HL-60 (cell line): Measurements from ENCODE around the gene ACBD5.
"Not testable (repeated sequence)": the region's sequence is repeated elsewhere in the genome, so short reads cannot be mapped to it uniquely, and the experiment has no call there.

Source experiments
- DNase-seq, 2 experiments: peaks; one replicate each; pipeline ENCODE4 v3.0.0-alpha.2; 2010 to 2020; ENCODE audit warnings: low read depth in 1 of 2, low spot score in 1 of 2
- H3K27ac ChIP-seq: fragments of 250-450 bp; sonication (Bioruptor Pico); replicated peaks from 2 replicates; pipeline ENCODE4 v1.5.1; 2020; ENCODE audit warnings: mild to moderate bottlenecking, moderate library complexity
- H3K27me3 ChIP-seq: fragments of 250-450 bp; sonication (Bioruptor Pico); 2 replicates; pipeline ENCODE4 v1.5.1; 2021; ENCODE audit warnings: mild to moderate bottlenecking, moderate library complexity; ENCODE audit not compliant: insufficient read depth, poor library complexity, severe bottlenecking
- H3K4me3 ChIP-seq: replicated peaks from 2 replicates; pipeline ENCODE4 v1.5.1; 2011; ENCODE audit warnings: mild to moderate bottlenecking, control low read depth, low read length; ENCODE audit not compliant: insufficient read depth
- CTCF ChIP-seq: IDR thresholded peaks from one replicate; pipeline ENCODE4 v1.5.1; 2011; ENCODE audit warnings: low read length, control low read depth, inconsistent platforms; ENCODE audit not compliant: insufficient read depth
- GABPA ChIP-seq: IDR thresholded peaks from 2 replicates; pipeline ENCODE4 v1.6.1; 2012; ENCODE audit warnings: low read depth
- POLR2AphosphoS5 ChIP-seq: IDR thresholded peaks from 2 replicates; pipeline ENCODE4 v1.6.1; 2012; ENCODE audit warnings: low read depth
- REST ChIP-seq: IDR thresholded peaks from 2 replicates; pipeline ENCODE4 v1.6.1; 2012; ENCODE audit warnings: low read depth; ENCODE audit not compliant: insufficient replicate concordance
- SPI1 ChIP-seq: IDR thresholded peaks from 2 replicates; pipeline ENCODE4 v1.6.1; 2012; ENCODE audit warnings: low read depth, mild to moderate bottlenecking, borderline replicate concordance

ACBD5 gene

GRCh38 chr10:27158421-27158820, 82.2 kb downstream of the ACBD5 start:
- DNase-seq: no peak
- TF ChIP-seq GABPA (no peak), CTCF (no peak), POLR2AphosphoS5 (no peak), REST (no peak), SPI1 (no peak)
- Histone ChIP-seq H3K27ac (no peak overlapping the region), H3K4me3 (no peak overlapping the region), H3K27me3 (no peaks in the 10 kb centered on the region)

DNA sequence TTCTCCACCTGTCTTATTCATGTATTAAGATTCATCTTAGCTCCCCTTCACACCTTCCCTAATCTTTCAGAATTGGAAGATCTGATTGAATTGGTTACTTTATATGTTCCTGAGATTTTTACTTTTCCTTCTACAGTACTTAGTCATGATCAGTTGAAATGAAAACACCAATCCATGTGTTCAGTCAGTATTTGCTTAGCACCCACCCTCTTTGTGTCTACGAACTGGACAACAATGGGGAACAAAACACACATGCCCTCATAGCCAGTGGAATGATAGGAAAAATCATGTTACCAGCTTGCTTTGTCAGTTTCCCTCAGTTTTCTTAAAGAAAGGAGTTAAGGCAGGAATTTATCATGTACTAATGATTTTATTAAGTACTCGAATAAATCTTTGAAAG, 83.4 kb downstream of the ACBD5 start:
- TF ChIP-seq CTCF: no peak
- no peak for TF ChIP-seq SPI1
- TF ChIP-seq GABPA: no peak
- no peak for TF ChIP-seq REST
- TF ChIP-seq POLR2AphosphoS5: no peak
- no peak for DNase-seq
- Histone ChIP-seq H3K27me3 (no peaks in the 10 kb centered on the region), H3K27ac (no peak overlapping the region), H3K4me3 (peak overlapping the region; percentile 53)

- Histone ChIP-seq H3K27ac (peak overlapping the region; percentile 97), H3K4me3 (peak overlapping the region; percentile 53)
- not testable (repeated sequence) for H3K27me3 ChIP-seq, DNase-seq
Observed at GRCh38 chr10:27156566-27156965, 84.0 kb downstream of the ACBD5 start.

GRCh38 chr10:27155066-27155754, 85.4 kb downstream of the ACBD5 start, which contains the start of gene MASTL:
Gene MASTL, plus strand, starts transcription at chr10:27155352. Its CDS starts 75 bp downstream, at chr10:27155427.
- Histone ChIP-seq H3K27me3 (no peaks in the 10 kb centered on the region), H3K4me3 (peak within 1 kb of the TSS; percentile 53), H3K27ac (peak within 1 kb of the TSS; percentile 97)
- DNase-seq: peak; percentile 66 to 88
- TF ChIP-seq POLR2AphosphoS5 (peak; percentile 81), CTCF (no peak)
